PC-3 (cell line): ENCODE data around the gene OR5M11.

Experiments used
- EZH2 ChIP-seq: fragments of 300-600 bp; sonication (generic); IDR thresholded peaks from one replicate; pipeline ENCODE4 v1.6.1; 2017; ENCODE audit warnings: antibody characterized with exemption, mild to moderate bottlenecking, low read length; ENCODE audit not compliant: unreplicated experiment
- EZH2phosphoT487 ChIP-seq: fragments of 300-600 bp; sonication (generic); IDR thresholded peaks from 2 replicates; pipeline ENCODE4 v1.6.1; 2018; ENCODE audit warnings: mild to moderate bottlenecking, antibody characterized with exemption, low read length, borderline replicate concordance
- TF ChIP-seq, protein P1 (sequence below): fragments of 300-600 bp; sonication (generic); conservative IDR thresholded peaks from 2 replicates; pipeline ENCODE4 v1.5.1; 2017; ENCODE audit warnings: antibody characterized with exemption, low read depth, mild to moderate bottlenecking, low read length

DNA sequence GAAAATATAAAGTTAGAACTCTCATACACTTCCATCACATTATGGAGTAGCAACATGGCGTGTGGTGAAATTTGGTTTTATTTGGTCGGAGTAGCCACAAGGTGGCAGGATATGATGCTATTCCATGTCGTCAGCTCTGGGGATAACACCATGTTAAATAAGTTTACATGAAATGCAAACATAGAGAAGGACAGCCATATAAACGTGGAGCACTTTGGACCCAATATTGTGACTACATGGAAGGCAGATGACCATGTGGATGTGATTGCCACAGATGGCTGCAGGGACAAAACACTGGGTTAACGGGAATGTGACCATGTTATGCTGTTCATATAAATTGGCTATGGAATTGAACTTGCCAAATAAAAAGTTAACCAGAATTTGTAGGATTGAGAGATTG is 21.0 kb downstream of the OR5M11 start:
- TF ChIP-seq EZH2 (no peak), EZH2phosphoT487 (no peak)
- TF ChIP-seq, protein P1, sequence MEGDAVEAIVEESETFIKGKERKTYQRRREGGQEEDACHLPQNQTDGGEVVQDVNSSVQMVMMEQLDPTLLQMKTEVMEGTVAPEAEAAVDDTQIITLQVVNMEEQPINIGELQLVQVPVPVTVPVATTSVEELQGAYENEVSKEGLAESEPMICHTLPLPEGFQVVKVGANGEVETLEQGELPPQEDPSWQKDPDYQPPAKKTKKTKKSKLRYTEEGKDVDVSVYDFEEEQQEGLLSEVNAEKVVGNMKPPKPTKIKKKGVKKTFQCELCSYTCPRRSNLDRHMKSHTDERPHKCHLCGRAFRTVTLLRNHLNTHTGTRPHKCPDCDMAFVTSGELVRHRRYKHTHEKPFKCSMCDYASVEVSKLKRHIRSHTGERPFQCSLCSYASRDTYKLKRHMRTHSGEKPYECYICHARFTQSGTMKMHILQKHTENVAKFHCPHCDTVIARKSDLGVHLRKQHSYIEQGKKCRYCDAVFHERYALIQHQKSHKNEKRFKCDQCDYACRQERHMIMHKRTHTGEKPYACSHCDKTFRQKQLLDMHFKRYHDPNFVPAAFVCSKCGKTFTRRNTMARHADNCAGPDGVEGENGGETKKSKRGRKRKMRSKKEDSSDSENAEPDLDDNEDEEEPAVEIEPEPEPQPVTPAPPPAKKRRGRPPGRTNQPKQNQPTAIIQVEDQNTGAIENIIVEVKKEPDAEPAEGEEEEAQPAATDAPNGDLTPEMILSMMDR = peak; percentile 49; the same call in 1 of the 2 replicates
